Suprapubic skin (tissue), 4 donors: Measurements from ENCODE around the gene RRM2. TPM values are rescaled to one million over a fixed set of nuclear protein-coding genes. Genes with fewer than 3 reads are reported as not detected.

Source experiments
- DNase-seq, 2 donors: peaks; one replicate each; pipeline ENCODE4 v3.0.0-alpha.2; 2019; ENCODE audit warnings: low spot score in 2 of 2
- H3K27ac ChIP-seq: fragments of 200-600 bp; sonication (generic); one replicate; pipeline ENCODE4 v1.5.1; 2019
- H3K27me3 ChIP-seq: fragments of 200-600 bp; sonication (generic); one replicate; pipeline ENCODE4 v1.5.1; 2019
- H3K36me3 ChIP-seq: fragments of 200-600 bp; sonication (generic); one replicate; pipeline ENCODE4 v1.5.1; 2019
- H3K4me1 ChIP-seq: fragments of 200-600 bp; sonication (generic); one replicate; pipeline ENCODE4 v1.5.1; 2019
- H3K4me3 ChIP-seq: fragments of 200-600 bp; sonication (generic); one replicate; pipeline ENCODE4 v1.5.1; 2019; ENCODE audit warnings: mild to moderate bottlenecking
- H3K9me3 ChIP-seq: fragments of 200-600 bp; sonication (generic); one replicate; pipeline ENCODE4 v1.5.1; 2019
- CTCF ChIP-seq, 2 donors: fragments of 200-600 bp in 1 of 2; fragments of 450-650 bp in 1 of 2; sonication (generic) in 1 of 2; IDR thresholded peaks; one replicate each; pipeline ENCODE4 v1.5.1; 2016 to 2019; ENCODE audit warnings: antibody characterized with exemption in 2 of 2, mild to moderate bottlenecking in 1 of 2, moderate library complexity in 1 of 2
- EP300 ChIP-seq: sonication (generic); formaldehyde crosslinking; IDR thresholded peaks from one replicate; pipeline ENCODE4 v1.6.1; 2017; ENCODE audit warnings: antibody characterized with exemption
- POLR2A ChIP-seq, 2 donors: fragments of 450-650 bp; IDR thresholded peaks; one replicate each; pipeline ENCODE4 v1.6.1; 2017; ENCODE audit warnings: antibody characterized with exemption in 2 of 2, mild to moderate bottlenecking in 2 of 2, moderate library complexity in 2 of 2
- POLR2AphosphoS5 ChIP-seq, 3 donors: sonication (generic); formaldehyde crosslinking; IDR thresholded peaks; one replicate each; pipeline ENCODE4 v1.6.1; 2017; ENCODE audit warnings: antibody characterized with exemption in 3 of 3
- WGBS: methylation state at CpG from one replicate; pipeline ENCODE4 v1.1.5; 2018; 5-methylcytosine and 5-hydroxymethylcytosine counted together
- total RNA-seq, 4 donors: library from RNA; depleted of rRNA; stranded (reverse); fragments of >200 nt; gene quantifications; one replicate each; pipeline ENCODE4 v1.1.0, GENCODE V29; 2016

Gene RRM2
- total RNA-seq, 4 donors from 2014 or later = 1.1 to 6.0 (median 2.4) TPM

- peaks cover 12% of the 10 kb centered on the region for H3K27me3 ChIP-seq
- no peak overlapping the region for H3K27ac ChIP-seq
- H3K4me3 ChIP-seq = peak overlapping the region; percentile 64
- peaks cover 35% of the 10 kb centered on the region for H3K4me1 ChIP-seq
- 29% methylated on average over 13 of the region's 13 CpGs for WGBS
- DNase-seq = no peak
- TF ChIP-seq POLR2AphosphoS5 (IDR thresholded peaks at IDR 0.05) = no peak
- TF ChIP-seq POLR2A (IDR thresholded peaks at IDR 0.05) = no peak
- TF ChIP-seq EP300 = no peak
- no peak for TF ChIP-seq CTCF (IDR thresholded peaks at IDR 0.05)
- no peaks in the 10 kb centered on the region for H3K36me3 ChIP-seq
- no peaks in the 10 kb centered on the region for H3K9me3 ChIP-seq
Observed at GRCh38 chr2:10120877-10121574, 1.5 kb upstream of the RRM2 start.

- Histone ChIP-seq H3K4me1 (peaks cover 35% of the 10 kb centered on the region), H3K27me3 (peaks cover 12% of the 10 kb centered on the region), H3K36me3 (no peaks in the 10 kb centered on the region), H3K9me3 (no peaks in the 10 kb centered on the region), H3K27ac (no peak overlapping the region), H3K4me3 (peak overlapping the region; percentile 67)
- DNase-seq = no peak
- 4% methylated on average over 18 of the region's 18 CpGs for WGBS
- TF ChIP-seq EP300 (no peak), CTCF (IDR thresholded peaks at IDR 0.05) (no peak), POLR2A (IDR thresholded peaks at IDR 0.05) (no peak), POLR2AphosphoS5 (IDR thresholded peaks at IDR 0.05) (no peak)
Observed at GRCh38 chr2:10123281-10123680, 742 bp downstream of the RRM2 start.

DNA sequence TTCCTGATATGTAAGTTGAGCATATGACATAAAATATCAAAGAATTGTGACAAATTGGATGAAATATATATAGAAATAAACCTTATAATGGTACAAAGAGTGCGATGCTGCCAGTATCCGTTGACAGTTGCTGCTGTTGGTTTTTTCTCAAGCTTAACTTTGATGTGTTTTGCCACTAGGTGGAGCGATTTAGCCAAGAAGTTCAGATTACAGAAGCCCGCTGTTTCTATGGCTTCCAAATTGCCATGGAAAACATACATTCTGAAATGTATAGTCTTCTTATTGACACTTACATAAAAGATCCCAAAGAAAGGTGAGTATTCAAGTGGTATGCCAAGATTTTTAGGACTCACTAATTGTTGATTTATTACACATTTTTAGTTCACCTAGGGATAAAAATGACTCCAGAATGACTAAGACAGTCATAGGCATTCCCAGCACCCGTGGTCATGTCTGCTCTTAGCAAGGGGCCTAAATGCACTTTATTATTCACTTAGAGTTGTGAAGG lies 2.1 kb downstream of the RRM2 start:
- Histone ChIP-seq H3K36me3 (no peaks in the 10 kb centered on the region), H3K27ac (no peak overlapping the region), H3K4me1 (peaks cover 35% of the 10 kb centered on the region), H3K27me3 (peaks cover 12% of the 10 kb centered on the region), H3K4me3 (no peak overlapping the region), H3K9me3 (no peaks in the 10 kb centered on the region)
- WGBS = 18% methylated on average over 5 of the region's 5 CpGs
- peak in 1 of 2 donors; percentile 8 for DNase-seq
- TF ChIP-seq EP300 = no peak
- TF ChIP-seq CTCF (IDR thresholded peaks at IDR 0.05) = peak; percentile 46 to 58

GRCh38 chr2:10125842-10126631 lies 3.5 kb downstream of the RRM2 start:
- no peaks in the 10 kb centered on the region for H3K36me3 ChIP-seq
- H3K27ac ChIP-seq = no peak overlapping the region
- no peaks in the 10 kb centered on the region for H3K9me3 ChIP-seq
- DNase-seq = peak in 1 of 2 donors; percentile 18
- TF ChIP-seq POLR2AphosphoS5 (IDR thresholded peaks at IDR 0.05) = no peak
- no peak for TF ChIP-seq POLR2A (IDR thresholded peaks at IDR 0.05)
- no peak for TF ChIP-seq EP300
- no peak for TF ChIP-seq CTCF (IDR thresholded peaks at IDR 0.05)
- peaks cover 12% of the 10 kb centered on the region for H3K27me3 ChIP-seq
- 75% methylated on average over 6 of the region's 6 CpGs for WGBS
- peaks cover 29% of the 10 kb centered on the region for H3K4me1 ChIP-seq
- no peak overlapping the region for H3K4me3 ChIP-seq

DNA sequence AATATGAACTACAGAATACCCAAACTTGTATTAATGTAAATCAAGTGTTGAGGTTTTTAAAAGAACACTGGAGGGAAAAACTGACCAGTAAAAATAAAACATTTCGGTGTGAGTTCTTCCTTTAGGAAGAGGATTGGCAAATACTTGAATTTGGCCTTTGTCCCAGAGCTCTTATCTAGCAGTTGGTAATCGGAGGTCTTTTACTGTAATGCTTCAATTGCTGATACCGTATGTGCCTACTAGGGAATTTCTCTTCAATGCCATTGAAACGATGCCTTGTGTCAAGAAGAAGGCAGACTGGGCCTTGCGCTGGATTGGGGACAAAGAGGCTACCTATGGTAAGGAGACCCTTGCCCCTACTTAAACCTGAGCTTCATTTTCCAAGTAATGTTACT lies 4.1 kb downstream of the RRM2 start:
- 74% methylated on average over 5 of the region's 5 CpGs for WGBS
- H3K4me1 ChIP-seq = peaks cover 23% of the 10 kb centered on the region
- peaks cover 12% of the 10 kb centered on the region for H3K27me3 ChIP-seq
- TF ChIP-seq POLR2AphosphoS5 (IDR thresholded peaks at IDR 0.05) (no peak), POLR2A (IDR thresholded peaks at IDR 0.05) (no peak), CTCF (IDR thresholded peaks at IDR 0.05) (no peak), EP300 (no peak)
- DNase-seq = peak in 1 of 2 donors; percentile 3
- no peak overlapping the region for H3K27ac ChIP-seq
- H3K4me3 ChIP-seq = no peak overlapping the region
- H3K9me3 ChIP-seq = no peaks in the 10 kb centered on the region
- H3K36me3 ChIP-seq = no peaks in the 10 kb centered on the region
